Gastrocnemius medialis (tissue), 4 donors: ENCODE results near the gene ABTB1.

ENCODE experiments used
- CTCF ChIP-seq, 5 experiments: fragments of 450-650 bp in 3 of 5; fragments of 200-600 bp in 2 of 5; sonication (generic) in 2 of 5; IDR thresholded peaks in 4 of 5; conservative IDR thresholded peaks in 1 of 5; 1 replicate in 4 of 5; 2 replicates in 1 of 5; pipeline ENCODE4 v1.5.1; 2016 to 2019; ENCODE audit warnings: antibody characterized with exemption in 5 of 5, mild to moderate bottlenecking in 3 of 5, moderate library complexity in 3 of 5
- POLR2A ChIP-seq, 2 donors: fragments of 450-650 bp; IDR thresholded peaks; one replicate each; pipeline ENCODE4 v1.6.1; 2017; ENCODE audit warnings: antibody characterized with exemption in 2 of 2, mild to moderate bottlenecking in 2 of 2, moderate library complexity in 2 of 2

- TF ChIP-seq CTCF (IDR thresholded peaks at IDR 0.05 in 4 of 5, conservative IDR thresholded peaks at IDR 0.05 in 1 of 5) (no peak), POLR2A (IDR thresholded peaks at IDR 0.05) (no peak)
These were observed 16.6 kb downstream of the ABTB1 start for GRCh38 chr3:127689266-127689860.
